H1 (cell line): ENCODE measurements around the gene ELL2. TPM values are rescaled to one million over a fixed set of nuclear protein-coding genes. Genes with fewer than 3 reads are reported as not detected.

Source experiments
- CTCF ChIA-PET: fragments of 300-600 bp; sonication (Branson Sonifier 250); formaldehyde crosslinking; loops from one replicate; lab custom pipeline; 2021; ENCODE audit not compliant: partially characterized antibody; lab: Charles Lee
- POLR2A ChIA-PET: fragments of 300-600 bp; sonication (Branson Sonifier 250); formaldehyde crosslinking; loops from one replicate; lab custom pipeline; 2021; ENCODE audit warnings: inconsistent platforms; ENCODE audit not compliant: partially characterized antibody; lab: Charles Lee
- DNase-seq, 2 experiments: peaks; one replicate each; pipeline versions ENCODE4 v3.0.0 to v3.0.0-alpha.2; 2010 to 2022; ENCODE audit warnings: low spot score in 2 of 2, low read depth in 1 of 2, mixed read lengths in 1 of 2
- FAIRE-seq: peaks from 2 replicates; lab custom pipeline; 2011; peaks lifted over from hg19 to GRCh38; lab: Jason Lieb, UNC
- H2AFZ ChIP-seq: 2 replicates; pipeline ENCODE4 v1.8.1; 2012; ENCODE audit warnings: low read length, inconsistent platforms
- H2AK5ac ChIP-seq: 2 replicates; pipeline ENCODE4 v1.6.1; 2013; ENCODE audit warnings: low read depth, low read length
- H2BK120ac ChIP-seq: replicated peaks from 2 replicates; pipeline ENCODE3; 2013; ENCODE audit warnings: low read depth, low read length, inconsistent platforms
- H2BK12ac ChIP-seq: 2 replicates; pipeline ENCODE4 v1.6.1; 2013; ENCODE audit warnings: low read depth, low read length
- H2BK15ac ChIP-seq: 2 replicates; pipeline ENCODE4 v1.6.1; 2013; ENCODE audit warnings: low read length
- H2BK20ac ChIP-seq: 2 replicates; pipeline ENCODE4 v1.6.1; 2013; ENCODE audit warnings: low read length
- H2BK5ac ChIP-seq: 2 replicates; pipeline ENCODE4 v1.6.1; 2013; ENCODE audit warnings: low read depth, low read length
- H3K14ac ChIP-seq: 2 replicates; pipeline ENCODE4 v1.6.1; 2013; ENCODE audit warnings: inconsistent platforms; ENCODE audit not compliant: insufficient read length
- H3K18ac ChIP-seq: 2 replicates; pipeline ENCODE4 v1.6.1; 2013; ENCODE audit warnings: low read length; ENCODE audit errors: extremely low read depth
- H3K23ac ChIP-seq: 2 replicates; pipeline ENCODE4 v1.6.1; 2013; ENCODE audit warnings: inconsistent platforms; ENCODE audit not compliant: insufficient read length
- H3K23me2 ChIP-seq: 2 replicates; pipeline ENCODE4 v1.6.1; 2013; ENCODE audit warnings: low read depth, low read length
- H3K27ac ChIP-seq: 2 replicates; pipeline ENCODE4 v1.6.1; 2011; ENCODE audit warnings: low read depth, low read length, inconsistent platforms
- H3K27me3 ChIP-seq, 4 experiments: replicated peaks in 1 of 4; 1 replicate in 1 of 4; 2 replicates in 3 of 4; pipeline versions ENCODE4 v1.6.1 to v1.8.1; 2011 to 2013; ENCODE audit warnings: low read length in 3 of 4, mild to moderate bottlenecking in 3 of 4, inconsistent platforms in 2 of 4, mixed read lengths in 2 of 4, moderate library complexity in 1 of 4; ENCODE audit not compliant: control insufficient read depth in 3 of 4, insufficient read depth in 3 of 4; ENCODE audit errors: extremely low read depth in 1 of 4
- H3K36me3 ChIP-seq, 4 experiments: 2 replicates each; pipeline versions ENCODE4 v1.6.1 to v1.8.1; 2011 to 2013; ENCODE audit warnings: mild to moderate bottlenecking in 4 of 4, low read length in 3 of 4, moderate library complexity in 2 of 4, control low read depth in 1 of 4, inconsistent platforms in 1 of 4; ENCODE audit not compliant: insufficient read depth in 4 of 4, control insufficient read depth in 2 of 4
- H3K4ac ChIP-seq: replicated peaks from 2 replicates; pipeline ENCODE3; 2013; ENCODE audit warnings: low read length, low read depth, mixed read lengths, inconsistent platforms; ENCODE audit not compliant: insufficient read length
- H3K4me1 ChIP-seq, 4 experiments: replicated peaks in 1 of 4; 1 replicate in 1 of 4; 2 replicates in 3 of 4; pipeline versions ENCODE4 v1.6.1 to v1.8.1; 2011 to 2013; ENCODE audit warnings: low read length in 3 of 4, inconsistent platforms in 2 of 4, mixed read lengths in 1 of 4; ENCODE audit not compliant: insufficient read depth in 4 of 4, control insufficient read depth in 3 of 4
- H3K4me2 ChIP-seq, 2 experiments: 2 replicates each; pipeline versions ENCODE4 v1.6.1 to v1.8.1; 2011 to 2013; ENCODE audit warnings: low read depth in 2 of 2, low read length in 2 of 2, control low read depth in 1 of 2, inconsistent platforms in 1 of 2, mild to moderate bottlenecking in 1 of 2; ENCODE audit not compliant: insufficient read depth in 1 of 2
- H3K4me3 ChIP-seq, 4 experiments: fragments of 200-600, 300-600 bp in 1 of 4; sonication (generic), shearing (Covaris generic), sonication (Bioruptor Twin) in 1 of 4; 2 replicates each; pipeline versions ENCODE4 v1.5.1 to v1.8.1; 2011 to 2016; ENCODE audit warnings: low read length in 4 of 4, low read depth in 3 of 4, control low read depth in 2 of 4, inconsistent platforms in 2 of 4, mild to moderate bottlenecking in 2 of 4, mixed read lengths in 1 of 4, moderate library complexity in 1 of 4; ENCODE audit not compliant: insufficient read depth in 2 of 4; ENCODE audit errors: extremely low read depth in 1 of 4
- H3K56ac ChIP-seq: replicated peaks from 2 replicates; pipeline ENCODE3; 2013; ENCODE audit warnings: low read depth, mild to moderate bottlenecking, mixed read lengths, low read length, inconsistent platforms; ENCODE audit not compliant: insufficient read length
- H3K79me1 ChIP-seq: 2 replicates; pipeline ENCODE4 v1.6.1; 2013; ENCODE audit warnings: low read depth, low read length, control low read depth
- H3K79me2 ChIP-seq, 2 experiments: 2 replicates each; pipeline versions ENCODE4 v1.6.1 to v1.8.1; 2012 to 2013; ENCODE audit warnings: low read length in 2 of 2, mild to moderate bottlenecking in 2 of 2, inconsistent platforms in 1 of 2; ENCODE audit not compliant: insufficient read depth in 2 of 2, control insufficient read depth in 1 of 2
- H3K9ac ChIP-seq, 4 experiments: replicated peaks in 1 of 4; 1 replicate in 1 of 4; 2 replicates in 3 of 4; pipeline versions ENCODE4 v1.6.1 to v1.8.1; 2011 to 2013; ENCODE audit warnings: low read depth in 3 of 4, low read length in 3 of 4, control low read depth in 2 of 4, mild to moderate bottlenecking in 2 of 4, moderate library complexity in 2 of 4, inconsistent platforms in 1 of 4; ENCODE audit errors: extremely low read depth in 1 of 4
- H3K9me3 ChIP-seq, 2 experiments: 2 replicates each; pipeline versions ENCODE4 v1.6.1 to v1.8.1; 2012 to 2013; ENCODE audit warnings: mild to moderate bottlenecking in 2 of 2, moderate library complexity in 2 of 2, control low read depth in 1 of 2, inconsistent platforms in 1 of 2, low read depth in 1 of 2, low read length in 1 of 2, mixed read lengths in 1 of 2; ENCODE audit not compliant: insufficient read depth in 2 of 2
- H4K20me1 ChIP-seq, 2 experiments: replicated peaks in 1 of 2; 2 replicates each; pipeline versions ENCODE3 to v1.8.1; 2011 to 2013; ENCODE audit warnings: inconsistent platforms in 2 of 2, low read length in 2 of 2, mild to moderate bottlenecking in 1 of 2; ENCODE audit not compliant: insufficient read depth in 2 of 2, control insufficient read depth in 1 of 2
- H4K5ac ChIP-seq: 2 replicates; pipeline ENCODE4 v1.6.1; 2013; ENCODE audit warnings: low read length, low read depth, mixed read lengths, inconsistent platforms; ENCODE audit not compliant: insufficient read length
- H4K8ac ChIP-seq: 2 replicates; pipeline ENCODE4 v1.8.0; 2013; ENCODE audit warnings: mild to moderate bottlenecking, moderate library complexity, low read length, inconsistent platforms; ENCODE audit not compliant: insufficient read depth; ENCODE audit errors: extremely low read depth
- H4K91ac ChIP-seq: replicated peaks from 2 replicates; pipeline ENCODE3; 2013; ENCODE audit warnings: low read length, mixed read lengths, inconsistent platforms; ENCODE audit not compliant: insufficient read length
- BCL11A ChIP-seq, 2 experiments: IDR thresholded peaks; one replicate each; pipeline ENCODE4 v1.6.1; 2011; ENCODE audit warnings: low read depth in 2 of 2, low read length in 2 of 2, mild to moderate bottlenecking in 2 of 2
- BRCA1 ChIP-seq: IDR thresholded peaks from 2 replicates; pipeline ENCODE4 v1.6.1; 2012; ENCODE audit warnings: low read depth, low read length, improper control_type of control experiment
- CBX5 ChIP-seq: fragments of 300-800, 300-1000 bp; sonication (generic); IDR thresholded peaks from 2 replicates; pipeline ENCODE4 v1.7.1; 2016; ENCODE audit warnings: antibody characterized with exemption, low read length, low read depth
- CBX8 ChIP-seq: fragments of 300-800, 300-1000 bp; sonication (generic); IDR thresholded peaks from 2 replicates; pipeline ENCODE4 v1.7.1; 2016; ENCODE audit warnings: low read depth, low read length, borderline replicate concordance
- CHD1 ChIP-seq: IDR thresholded peaks from 2 replicates; pipeline ENCODE4 v1.6.1; 2012; ENCODE audit warnings: low read depth, low read length, improper control_type of control experiment
- CTBP2 ChIP-seq: IDR thresholded peaks from 2 replicates; pipeline ENCODE4 v1.7.0; 2011; ENCODE audit warnings: borderline replicate concordance, mild to moderate bottlenecking, moderate library complexity, mixed read lengths, low read length; ENCODE audit not compliant: insufficient read depth, insufficient read length
- GABPA ChIP-seq: IDR thresholded peaks from 2 replicates; pipeline ENCODE4 v1.6.1; 2011; ENCODE audit warnings: mild to moderate bottlenecking, low read length, moderate library complexity, borderline replicate concordance; ENCODE audit not compliant: insufficient read depth
- KDM4A ChIP-seq: IDR thresholded peaks from one replicate; pipeline ENCODE4 v1.7.1; 2012; ENCODE audit warnings: low read depth, mild to moderate bottlenecking, moderate library complexity, low read length, inconsistent platforms; ENCODE audit not compliant: severe bottlenecking
- MAFK ChIP-seq: IDR thresholded peaks from 2 replicates; pipeline ENCODE4 v1.6.1; 2012; ENCODE audit warnings: low read depth, mild to moderate bottlenecking, improper control_type of control experiment, low read length
- PHF8 ChIP-seq: fragments of 200-600 bp; sonication (generic); conservative IDR thresholded peaks from 2 replicates; pipeline ENCODE4 v1.7.1; 2012; ENCODE audit warnings: low read depth, mild to moderate bottlenecking, inconsistent platforms, low read length, moderate library complexity
- SIN3A ChIP-seq, 2 experiments: IDR thresholded peaks in 1 of 2; conservative IDR thresholded peaks in 1 of 2; 2 replicates each; pipeline ENCODE4 v1.6.1; 2011 to 2012; ENCODE audit warnings: low read length in 2 of 2, improper control_type of control experiment in 1 of 2, low read depth in 1 of 2, mild to moderate bottlenecking in 1 of 2
- SIX5 ChIP-seq: IDR thresholded peaks from 2 replicates; pipeline ENCODE4 v1.6.1; 2011; ENCODE audit warnings: mild to moderate bottlenecking, low read depth, low read length
- TCF12 ChIP-seq: IDR thresholded peaks from 2 replicates; pipeline ENCODE4 v1.6.1; 2011; ENCODE audit warnings: low read depth, mild to moderate bottlenecking, low read length
- ZNF274 ChIP-seq: IDR thresholded peaks from 2 replicates; pipeline ENCODE4 v1.7.0; 2012; ENCODE audit warnings: low read length, borderline replicate concordance; ENCODE audit errors: extremely low read depth
- WGBS, 2 experiments: shearing (Covaris generic) in 1 of 2; methylation state at CpG; one replicate each; pipeline versions ENCODE4 v1.1.6 to v1.1.7; 2013 to 2015; ENCODE audit warnings: low lambda C conversion rate in 2 of 2, mixed read lengths in 2 of 2, inconsistent platforms in 1 of 2, low coverage in 1 of 2, missing lambda C conversion rate in 1 of 2; ENCODE audit not compliant: insufficient replicate concordance in 2 of 2, insufficient coverage in 1 of 2, insufficient read length in 1 of 2; ENCODE audit errors: extremely low coverage in 1 of 2, missing lambda C conversion rate in 1 of 2; 5-methylcytosine and 5-hydroxymethylcytosine counted together
- polyA plus RNA-seq, 7 experiments: library from polyadenylated mRNA; depleted of rRNA in 3 of 7; stranded (reverse) in 5 of 7; unstranded in 2 of 7; fragments of >200 nt in 5 of 7; fragments of 200-250 nt in 2 of 7; gene quantifications; 1 replicate in 5 of 7; 2 replicates in 1 of 7; 4 replicates in 1 of 7; pipeline versions ENCODE4 v1.2.1 to v1.2.3, GENCODE V29; 2011 to 2013; ENCODE audit warnings: missing spikeins in 2 of 7, mixed read lengths in 2 of 7
- total RNA-seq: library from RNA; stranded (reverse); fragmentation: NEBNext Ultra II Directional; extraction: Animal tissue kit (Norgen Biotek cat#: 25700); gene quantifications from 2 replicates; pipeline ENCODE4 v1.2.1, GENCODE V29; 2021

ELL2 gene
- total and polyA plus RNA-seq, 2 of the 8 experiments (the other 6 are each of a cell fraction or from before 2014, with no cell fraction given), result 6.3 to 29.4 TPM

- Histone ChIP-seq H2BK15ac (no peak overlapping the region), H3K4me1 (peaks cover 0 to 5% (median 1%) of the 10 kb centered on the region in 4 experiments; a peak in 2 of 7 replicates), H4K20me1 (no peaks in the 10 kb centered on the region), H2BK20ac (no peak overlapping the region), H2BK12ac (no peak overlapping the region), H4K8ac (no peak overlapping the region), H3K18ac (no peak overlapping the region), H3K4me2 (no peak overlapping the region), H3K79me2 (no peaks in the 10 kb centered on the region), H3K27ac (no peak overlapping the region), H2AK5ac (no peak overlapping the region), H4K91ac (no peak overlapping the region), H3K9ac (no peak overlapping the region), H3K14ac (no peak overlapping the region), H4K5ac (no peak overlapping the region), H3K23ac (no peak overlapping the region), H2AFZ (no peak overlapping the region), H2BK5ac (no peak overlapping the region), H3K27me3 (no peaks in the 10 kb centered on the region), H3K9me3 (no peaks in the 10 kb centered on the region), H3K4me3 (no peak overlapping the region), H3K23me2 (no peaks in the 10 kb centered on the region), H3K79me1 (no peaks in the 10 kb centered on the region), H3K56ac (no peak overlapping the region), H2BK120ac (no peak overlapping the region), H3K36me3 (no peaks in the 10 kb centered on the region), H3K4ac (no peak overlapping the region)
- 94% methylated on average over 1 of the region's 1 CpG; no CpG with 5 or more reads in 1 of the 2 experiments for WGBS, 2 experiments
- no peak for DNase-seq
- FAIRE-seq, result no peak
- POLR2A ChIA-PET, result interaction anchor here (0.8 kb wide), 1 partner anchor 24 kb away, joined by 3 read pairs; no protein-coding TSS in a partner anchor
- CTCF ChIA-PET, result no interaction called here
- TF ChIP-seq SIN3A (conservative IDR thresholded peaks at IDR 0.05 in 1 of 2, IDR thresholded peaks at IDR 0.05 in 1 of 2; ENCODE audit: low read depth in 1 of 2, low read length in 2 of 2) (no peak), CBX5 (no peak), PHF8 (no peak), MAFK (no peak), GABPA (no peak), SIX5 (no peak), ZNF274 (no peak), CTBP2 (no peak), BCL11A (IDR thresholded peaks at IDR 0.05; ENCODE audit: low read depth in 2 of 2, low read length in 2 of 2) (no peak), BRCA1 (no peak), TCF12 (no peak), CBX8 (no peak), CHD1 (no peak), KDM4A (no peak)
Measured at GRCh38 chr5:95920822-95921221, 40.8 kb downstream of the ELL2 start.
